ENCODE results near the gene ASXL1. TPM values are rescaled to one million over a fixed set of nuclear protein-coding genes. Genes with fewer than 3 reads are reported as not detected.
"Not testable (repeated sequence)": the region's sequence is repeated elsewhere in the genome, so short reads cannot be mapped to it uniquely, and the experiment has no call there.

Gene ASXL1
- total RNA-seq, 2 donors from 2014 or later, result 74.5 to 135 TPM

DNA sequence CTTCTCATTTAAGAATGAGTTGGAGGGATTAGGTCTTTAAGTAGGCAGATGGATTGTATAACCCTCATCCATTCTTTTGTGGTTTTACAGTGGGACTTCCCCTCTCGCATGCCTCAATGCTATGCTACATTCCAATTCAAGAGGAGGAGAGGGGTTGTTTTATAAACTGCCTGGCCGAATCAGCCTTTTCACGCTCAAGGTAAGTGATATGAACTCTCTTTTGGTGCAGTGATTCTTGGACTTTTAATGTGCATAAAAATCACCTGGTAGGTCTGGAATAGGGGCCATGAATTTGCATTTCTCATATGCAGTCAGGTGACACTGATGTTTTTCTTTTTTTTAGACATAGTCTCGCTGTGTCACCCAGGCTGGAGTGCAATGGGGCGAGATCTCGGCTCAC, 10.8 kb downstream of the ASXL1 start:
- Histone ChIP-seq H3K4me3 (no peak overlapping the region), H3K4me1 (ENCODE audit: control insufficient read depth in 1 of 2, low read depth in 2 of 2) (peaks cover 13 to 44% of the 10 kb centered on the region in 2 donors), H3K27ac (no peak overlapping the region), H3K36me3 (peaks cover under 1% of the 10 kb centered on the region), H3K27me3 (replicated peaks; ENCODE audit: insufficient read depth) (no peaks in the 10 kb centered on the region), H3K9me3 (no peaks in the 10 kb centered on the region)
- no peak for DNase-seq (ENCODE audit: low spot score)
- TF ChIP-seq, protein P1, sequence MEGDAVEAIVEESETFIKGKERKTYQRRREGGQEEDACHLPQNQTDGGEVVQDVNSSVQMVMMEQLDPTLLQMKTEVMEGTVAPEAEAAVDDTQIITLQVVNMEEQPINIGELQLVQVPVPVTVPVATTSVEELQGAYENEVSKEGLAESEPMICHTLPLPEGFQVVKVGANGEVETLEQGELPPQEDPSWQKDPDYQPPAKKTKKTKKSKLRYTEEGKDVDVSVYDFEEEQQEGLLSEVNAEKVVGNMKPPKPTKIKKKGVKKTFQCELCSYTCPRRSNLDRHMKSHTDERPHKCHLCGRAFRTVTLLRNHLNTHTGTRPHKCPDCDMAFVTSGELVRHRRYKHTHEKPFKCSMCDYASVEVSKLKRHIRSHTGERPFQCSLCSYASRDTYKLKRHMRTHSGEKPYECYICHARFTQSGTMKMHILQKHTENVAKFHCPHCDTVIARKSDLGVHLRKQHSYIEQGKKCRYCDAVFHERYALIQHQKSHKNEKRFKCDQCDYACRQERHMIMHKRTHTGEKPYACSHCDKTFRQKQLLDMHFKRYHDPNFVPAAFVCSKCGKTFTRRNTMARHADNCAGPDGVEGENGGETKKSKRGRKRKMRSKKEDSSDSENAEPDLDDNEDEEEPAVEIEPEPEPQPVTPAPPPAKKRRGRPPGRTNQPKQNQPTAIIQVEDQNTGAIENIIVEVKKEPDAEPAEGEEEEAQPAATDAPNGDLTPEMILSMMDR (IDR thresholded peaks at IDR 0.05), result no peak
- ATAC-seq (ENCODE audit: insufficient number of reproducible peaks, low FRiP score, low read depth), result no peak

DNA sequence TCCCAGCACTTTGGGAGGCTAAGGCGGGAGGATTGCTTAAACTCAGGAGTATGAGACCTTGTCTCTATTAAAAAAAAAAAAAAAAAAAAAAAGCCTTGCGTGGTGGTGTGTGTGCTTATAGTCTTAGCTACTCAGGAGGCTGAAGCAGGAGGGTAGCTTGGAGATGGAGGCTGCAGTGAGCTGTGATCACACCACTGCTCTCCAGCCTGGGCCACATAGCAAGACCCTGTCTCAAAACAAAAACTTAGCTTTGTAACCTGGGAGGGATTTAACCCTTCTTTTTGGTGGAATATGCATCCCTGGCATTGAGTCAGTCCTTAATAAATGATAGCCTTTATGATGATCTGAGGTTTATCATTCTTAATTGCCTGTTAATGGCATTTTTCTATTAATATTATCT, 12.8 kb downstream of the ASXL1 start:
- TF ChIP-seq, protein P1 (IDR thresholded peaks at IDR 0.05), result no peak
- DNase-seq (ENCODE audit: low spot score) (no peak), ATAC-seq (ENCODE audit: insufficient number of reproducible peaks, low FRiP score, low read depth) (no peak)
- Histone ChIP-seq H3K27ac (no peak overlapping the region), H3K4me3 (no peak overlapping the region), H3K27me3 (replicated peaks; ENCODE audit: insufficient read depth) (no peaks in the 10 kb centered on the region), H3K36me3 (peaks cover 4% of the 10 kb centered on the region), H3K9me3 (no peaks in the 10 kb centered on the region), H3K4me1 (ENCODE audit: control insufficient read depth in 1 of 2, low read depth in 2 of 2) (peaks cover 13 to 24% of the 10 kb centered on the region in 2 donors)

DNA sequence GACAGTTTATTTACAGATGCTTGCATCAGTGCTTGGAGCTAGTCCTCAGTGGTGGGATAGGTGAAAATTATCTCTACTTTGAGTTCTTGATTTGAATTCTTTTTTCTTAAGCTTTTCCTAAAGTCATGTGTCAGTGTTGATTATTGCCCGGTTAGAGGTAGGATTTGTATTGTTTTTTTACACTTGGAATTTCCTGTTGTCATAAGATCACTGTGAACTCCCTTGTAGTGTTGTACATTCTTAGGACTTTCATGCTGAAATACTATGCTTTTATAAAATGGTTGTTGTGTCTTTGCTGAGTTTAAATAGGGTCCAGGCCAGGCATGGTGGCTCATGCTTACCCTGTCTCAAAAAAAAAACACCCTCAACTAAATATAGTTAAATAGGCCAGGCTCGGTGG, 20.3 kb downstream of the ASXL1 start:
- TF ChIP-seq, protein P1 (IDR thresholded peaks at IDR 0.05), result no peak
- H3K4me3 ChIP-seq, result no peak overlapping the region

DNA sequence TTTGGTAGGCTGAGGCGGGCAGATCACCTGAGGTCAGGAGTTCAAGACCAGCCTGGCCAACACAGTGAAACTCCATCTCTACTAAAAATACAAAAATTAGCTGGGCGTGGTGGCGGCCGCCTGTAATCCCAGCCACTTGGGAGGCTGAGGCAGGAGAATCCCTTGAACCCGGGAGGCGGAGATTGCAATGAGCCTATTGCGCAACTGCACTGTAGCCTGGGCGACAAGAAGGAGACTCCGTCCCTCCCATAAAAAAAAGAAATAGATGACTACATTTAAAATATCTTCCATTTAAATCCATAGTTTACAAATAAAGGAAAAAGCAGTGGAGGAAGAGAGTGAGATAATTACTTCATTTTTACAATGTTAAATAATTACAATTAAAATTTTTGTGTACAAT, 21.9 kb downstream of the ASXL1 start:
- H3K36me3 ChIP-seq; H3K27ac ChIP-seq; H3K27me3 ChIP-seq (replicated peaks; ENCODE audit: insufficient read depth); H3K9me3 ChIP-seq; DNase-seq (ENCODE audit: low spot score); ATAC-seq (ENCODE audit: insufficient number of reproducible peaks, low FRiP score, low read depth); H3K4me3 ChIP-seq: not testable (repeated sequence)
- H3K4me1 ChIP-seq (ENCODE audit: control insufficient read depth in 1 of 2, low read depth in 2 of 2), result peaks cover 3 to 16% of the 10 kb centered on the region in 2 donors

More for the DNA sequence above, 20.3 kb downstream of the ASXL1 start:
- no peaks in the 10 kb centered on the region for H3K27me3 ChIP-seq (replicated peaks; ENCODE audit: insufficient read depth)
- ATAC-seq (ENCODE audit: insufficient number of reproducible peaks, low FRiP score, low read depth) (no peak), DNase-seq (ENCODE audit: low spot score) (no peak)
- peaks cover 0 to 7% of the 10 kb centered on the region in 2 donors for H3K4me1 ChIP-seq (ENCODE audit: control insufficient read depth in 1 of 2, low read depth in 2 of 2)
- H3K27ac ChIP-seq, result no peak overlapping the region
- H3K9me3 ChIP-seq, result no peaks in the 10 kb centered on the region
- H3K36me3 ChIP-seq, result peaks cover 4% of the 10 kb centered on the region

DNA sequence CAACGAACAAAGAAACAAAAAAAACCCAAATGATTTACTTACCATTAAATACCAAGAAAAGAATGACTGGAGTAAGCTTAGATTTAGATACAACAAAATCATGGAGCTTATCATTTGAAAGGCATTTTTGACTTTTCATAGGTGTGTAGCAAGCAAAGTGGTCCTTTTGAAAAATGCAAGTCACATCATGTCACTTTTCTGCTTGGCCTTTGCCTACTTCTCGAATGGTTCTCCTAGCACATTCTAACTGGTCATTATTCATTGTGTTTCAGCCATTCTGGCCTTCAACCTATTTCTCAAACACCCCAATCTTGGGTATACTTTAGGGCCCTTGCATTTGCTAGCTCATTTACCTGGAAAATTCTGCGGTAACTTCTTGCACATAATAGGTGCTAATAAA, 22.6 kb downstream of the ASXL1 start:
- H3K27ac ChIP-seq, result no peak overlapping the region
- DNase-seq (ENCODE audit: low spot score), result no peak
- H3K27me3 ChIP-seq (replicated peaks; ENCODE audit: insufficient read depth), result no peaks in the 10 kb centered on the region
- H3K36me3 ChIP-seq, result no peaks in the 10 kb centered on the region
- H3K9me3 ChIP-seq, result no peaks in the 10 kb centered on the region
- ATAC-seq (ENCODE audit: insufficient number of reproducible peaks, low FRiP score, low read depth), result no peak
- TF ChIP-seq, protein P1 (IDR thresholded peaks at IDR 0.05), result no peak
- H3K4me3 ChIP-seq, result no peak overlapping the region
- peaks cover 8 to 21% of the 10 kb centered on the region in 2 donors for H3K4me1 ChIP-seq (ENCODE audit: control insufficient read depth in 1 of 2, low read depth in 2 of 2)
